ENCODE results near the gene HSDL1.
A peak's percentile ranks its signal among the peaks of the same experiment; 100 is the strongest.

HSDL1 gene

DNA sequence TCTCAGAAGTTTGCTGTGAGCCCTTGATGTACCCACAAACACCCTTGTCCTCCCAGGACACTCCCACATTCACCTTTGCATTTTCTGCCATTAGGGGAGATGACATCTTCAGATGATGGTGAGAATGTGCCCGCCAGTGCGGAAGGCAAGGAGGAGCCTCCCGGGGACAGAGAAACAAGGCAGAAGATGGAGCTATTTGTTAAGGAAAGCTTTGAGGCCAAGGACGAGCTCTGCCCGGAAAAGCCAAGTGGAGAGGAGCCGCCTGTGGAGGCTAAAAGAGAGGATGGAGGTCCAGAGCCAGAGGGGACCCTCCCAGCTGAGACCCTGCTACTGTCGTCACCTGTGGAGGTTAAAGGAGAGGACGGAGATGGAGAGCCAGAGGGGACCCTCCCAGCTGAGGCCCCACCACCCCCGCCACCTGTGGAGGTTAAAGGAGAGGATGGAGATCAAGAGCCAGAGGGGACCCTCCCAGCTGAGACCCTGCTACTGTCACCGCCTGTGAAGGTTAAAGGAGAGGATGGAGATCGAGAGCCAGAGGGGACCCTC lies 24.9 kb upstream of the HSDL1 start:
- TF ChIP-seq CTCF (IDR thresholded peaks at IDR 0.05): no peak
- H3K27ac ChIP-seq: no peak overlapping the region
- intact Hi-C loops (cut with DNase I; ENCODE audit: low total_unique reads): no loop called here

DNA sequence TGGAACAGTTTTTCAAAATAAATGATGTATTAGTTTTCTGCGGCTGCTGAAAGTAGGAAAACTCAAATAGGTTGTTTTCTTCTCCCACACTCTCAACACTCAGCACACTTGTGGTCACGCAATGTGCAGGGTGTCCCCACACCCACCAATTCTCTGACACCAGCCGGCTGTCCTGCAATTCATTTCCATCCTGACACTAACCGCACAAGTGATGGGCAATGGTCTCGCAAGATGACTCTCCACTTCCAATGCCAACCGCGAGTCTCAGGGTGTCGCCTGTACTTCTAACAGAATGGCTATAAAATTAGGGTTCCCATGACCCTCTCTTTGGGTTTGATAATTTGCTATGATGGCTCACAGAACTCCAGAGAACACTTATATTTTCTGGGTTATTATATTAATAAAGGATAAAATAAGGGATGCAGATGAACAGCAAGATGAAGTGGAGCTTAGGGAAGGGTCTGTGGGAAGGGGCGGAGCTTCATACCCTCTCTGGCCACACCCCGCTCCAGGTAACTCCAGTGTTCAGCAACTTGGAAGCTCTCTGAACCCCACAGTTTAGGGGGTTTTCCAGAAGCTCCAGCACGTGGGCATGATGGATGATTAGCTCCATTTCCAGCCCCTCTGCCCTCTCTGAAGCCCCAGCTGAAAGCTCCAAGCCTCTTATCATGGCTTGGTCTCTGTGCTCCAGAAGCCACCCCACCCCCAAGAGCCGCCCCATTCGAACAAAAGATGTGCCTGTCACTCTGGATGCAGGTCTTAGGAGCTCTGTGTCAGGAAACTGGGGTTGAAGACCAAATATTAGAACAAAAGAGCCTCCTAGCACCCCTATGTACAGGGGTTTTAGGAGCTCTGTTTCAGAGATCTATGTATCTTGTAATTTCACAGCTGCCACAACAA lies 22.1 kb upstream of the HSDL1 start:
- H3K9me3 ChIP-seq: no peaks in the 10 kb centered on the region
- intact Hi-C loops (cut with DNase I; ENCODE audit: low total_unique reads): no loop called here
- H3K27ac ChIP-seq: no peak overlapping the region
- no peak overlapping the region for H3K4me3 ChIP-seq
- no peak for DNase-seq
- TF ChIP-seq CTCF (IDR thresholded peaks at IDR 0.05): no peak
- no peaks in the 10 kb centered on the region for H3K36me3 ChIP-seq
- H3K27me3 ChIP-seq: peaks cover 0 to 29% of the 10 kb centered on the region in 2 donors
- no peaks in the 10 kb centered on the region for H3K4me1 ChIP-seq

More for the DNA sequence above, 24.9 kb upstream of the HSDL1 start:
- Histone ChIP-seq H3K9me3 (no peaks in the 10 kb centered on the region), H3K36me3 (no peaks in the 10 kb centered on the region), H3K27me3 (peaks cover 0 to 24% of the 10 kb centered on the region in 2 donors), H3K4me3 (no peak overlapping the region), H3K4me1 (peaks cover 0 to 2% (median 0%) of the 10 kb centered on the region in 4 donors)
- DNase-seq: no peak

GRCh38 chr16:84165746-84166145 lies 20.8 kb upstream of the HSDL1 start:
- Histone ChIP-seq H3K4me3 (no peak overlapping the region), H3K9me3 (no peaks in the 10 kb centered on the region), H3K36me3 (no peaks in the 10 kb centered on the region), H3K27ac (no peak overlapping the region), H3K4me1 (no peaks in the 10 kb centered on the region), H3K27me3 (peaks cover 0 to 37% of the 10 kb centered on the region in 2 donors)
- no peak for TF ChIP-seq CTCF (IDR thresholded peaks at IDR 0.05)
- no peak for DNase-seq
- intact Hi-C loops (cut with DNase I; ENCODE audit: low total_unique reads): no loop called here

- Histone ChIP-seq H3K4me3 (no peak overlapping the region), H3K36me3 (no peaks in the 10 kb centered on the region), H3K9me3 (no peaks in the 10 kb centered on the region), H3K27ac (no peak overlapping the region), H3K4me1 (no peaks in the 10 kb centered on the region), H3K27me3 (peaks cover 0 to 28% of the 10 kb centered on the region in 2 donors)
- DNase-seq: no peak
- TF ChIP-seq CTCF (IDR thresholded peaks at IDR 0.05): no peak
- intact Hi-C loops (cut with DNase I; ENCODE audit: low total_unique reads): no loop called here
Measured at GRCh38 chr16:84161801-84162200, 16.8 kb upstream of the HSDL1 start.

GRCh38 chr16:84161037-84161436 lies 16.1 kb upstream of the HSDL1 start:
- Histone ChIP-seq H3K9me3 (no peaks in the 10 kb centered on the region), H3K36me3 (no peaks in the 10 kb centered on the region), H3K4me1 (no peaks in the 10 kb centered on the region), H3K27ac (no peak overlapping the region), H3K4me3 (no peak overlapping the region), H3K27me3 (peaks cover 0 to 24% of the 10 kb centered on the region in 2 donors)
- DNase-seq: peak in 1 of 2 donors; percentile 50
- TF ChIP-seq CTCF (IDR thresholded peaks at IDR 0.05): no peak
- intact Hi-C loops (cut with DNase I; ENCODE audit: low total_unique reads): no loop called here

All from tibial artery (tissue), 4 donors.